Loucy (cell line): ENCODE data around the gene SCYL3.

Experiments used
- H2AFZ ChIP-seq: fragments of 200-600 bp; sonication (generic); 2 replicates; pipeline ENCODE4 v1.6.0; 2016; ENCODE audit warnings: antibody characterized with exemption, mild to moderate bottlenecking, low read length, moderate library complexity
- H3F3A ChIP-seq: fragments of 200-600 bp; 2 replicates; pipeline ENCODE4 v1.6.0; 2016; ENCODE audit warnings: antibody characterized with exemption, low read depth, mild to moderate bottlenecking
- H3K27me3 ChIP-seq: fragments of 200-600 bp; sonication (generic); 2 replicates; pipeline ENCODE4 v1.6.1; 2014; ENCODE audit warnings: low read length, mild to moderate bottlenecking; ENCODE audit not compliant: insufficient read depth, poor library complexity, severe bottlenecking
- H3K36me3 ChIP-seq: fragments of 200-600 bp; sonication (generic); 2 replicates; pipeline ENCODE4 v1.6.1; 2016; ENCODE audit warnings: low read length; ENCODE audit not compliant: insufficient read depth
- H3K4me1 ChIP-seq: fragments of 200-600 bp; sonication (generic); 2 replicates; pipeline ENCODE4 v1.5.1; 2014; ENCODE audit warnings: low read length, mild to moderate bottlenecking; ENCODE audit not compliant: insufficient read depth, poor library complexity, severe bottlenecking
- H3K4me2 ChIP-seq: fragments of 200-600 bp; sonication (generic); 2 replicates; pipeline ENCODE4 v1.6.0; 2014; ENCODE audit warnings: antibody characterized with exemption, low read length, low read depth, mild to moderate bottlenecking; ENCODE audit not compliant: poor library complexity, severe bottlenecking
- H3K4me3 ChIP-seq: fragments of 200-600 bp; sonication (generic); 2 replicates; pipeline ENCODE4 v1.5.1; 2014; ENCODE audit warnings: low read length, mild to moderate bottlenecking, mixed read lengths; ENCODE audit not compliant: poor library complexity, severe bottlenecking
- H3K79me2 ChIP-seq: fragments of 200-600 bp; sonication (generic); 2 replicates; pipeline ENCODE4 v1.6.1; 2014; ENCODE audit warnings: low read length; ENCODE audit not compliant: insufficient read depth
- H3K9ac ChIP-seq: fragments of 200-600 bp; sonication (generic); 2 replicates; pipeline ENCODE4 v1.6.0; 2014; ENCODE audit warnings: mild to moderate bottlenecking, low read depth, low read length, moderate library complexity; ENCODE audit not compliant: poor library complexity, severe bottlenecking
- H3K9me2 ChIP-seq: fragments of 200-600 bp; sonication (generic); replicated peaks from 2 replicates; pipeline ENCODE4 v1.6.1; 2016; ENCODE audit warnings: low read depth, low read length, mixed read lengths
- H3K9me3 ChIP-seq: fragments of 200-600 bp; sonication (generic); 2 replicates; pipeline ENCODE4 v1.6.1; 2014; ENCODE audit warnings: mild to moderate bottlenecking, antibody characterized with exemption, low read length, low read depth; ENCODE audit not compliant: insufficient read depth
- H4K20me1 ChIP-seq: fragments of 200-600 bp; sonication (generic); 2 replicates; pipeline ENCODE4 v1.6.0; 2014; ENCODE audit warnings: antibody characterized with exemption, low read length, mild to moderate bottlenecking; ENCODE audit not compliant: insufficient read depth, poor library complexity, severe bottlenecking
- EZH2phosphoT487 ChIP-seq: fragments of 200-600 bp; IDR thresholded peaks from 2 replicates; pipeline ENCODE4 v1.6.1; 2018; ENCODE audit warnings: antibody characterized with exemption, mild to moderate bottlenecking, moderate library complexity, borderline replicate concordance
- TF ChIP-seq, protein P1 (sequence below): fragments of 200-600 bp; sonication (generic); conservative IDR thresholded peaks from 2 replicates; pipeline ENCODE4 v1.5.1; 2014; ENCODE audit warnings: mild to moderate bottlenecking, antibody characterized with exemption, low read length

The SCYL3 gene

GRCh38 chr1:169928438-169929209 lies 34.9 kb upstream of the SCYL3 start:
- Histone ChIP-seq H3K27me3 (no peaks in the 10 kb centered on the region), H3K9me3 (no peaks in the 10 kb centered on the region), H3K36me3 (no peaks in the 10 kb centered on the region), H2AFZ (no peak overlapping the region), H3K79me2 (no peaks in the 10 kb centered on the region), H3K9ac (no peak overlapping the region), H3K4me3 (no peak overlapping the region), H3K9me2 (no peaks in the 10 kb centered on the region), H3K4me1 (peaks cover 6% of the 10 kb centered on the region), H4K20me1 (no peaks in the 10 kb centered on the region), H3K4me2 (no peak overlapping the region), H3F3A (no peaks in the 10 kb centered on the region)
- TF ChIP-seq, protein P1, sequence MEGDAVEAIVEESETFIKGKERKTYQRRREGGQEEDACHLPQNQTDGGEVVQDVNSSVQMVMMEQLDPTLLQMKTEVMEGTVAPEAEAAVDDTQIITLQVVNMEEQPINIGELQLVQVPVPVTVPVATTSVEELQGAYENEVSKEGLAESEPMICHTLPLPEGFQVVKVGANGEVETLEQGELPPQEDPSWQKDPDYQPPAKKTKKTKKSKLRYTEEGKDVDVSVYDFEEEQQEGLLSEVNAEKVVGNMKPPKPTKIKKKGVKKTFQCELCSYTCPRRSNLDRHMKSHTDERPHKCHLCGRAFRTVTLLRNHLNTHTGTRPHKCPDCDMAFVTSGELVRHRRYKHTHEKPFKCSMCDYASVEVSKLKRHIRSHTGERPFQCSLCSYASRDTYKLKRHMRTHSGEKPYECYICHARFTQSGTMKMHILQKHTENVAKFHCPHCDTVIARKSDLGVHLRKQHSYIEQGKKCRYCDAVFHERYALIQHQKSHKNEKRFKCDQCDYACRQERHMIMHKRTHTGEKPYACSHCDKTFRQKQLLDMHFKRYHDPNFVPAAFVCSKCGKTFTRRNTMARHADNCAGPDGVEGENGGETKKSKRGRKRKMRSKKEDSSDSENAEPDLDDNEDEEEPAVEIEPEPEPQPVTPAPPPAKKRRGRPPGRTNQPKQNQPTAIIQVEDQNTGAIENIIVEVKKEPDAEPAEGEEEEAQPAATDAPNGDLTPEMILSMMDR: peak; percentile 86
- TF ChIP-seq EZH2phosphoT487: no peak

GRCh38 chr1:169925505-169926482 lies 32.1 kb upstream of the SCYL3 start:
- Histone ChIP-seq H3K4me1 (peaks cover 6% of the 10 kb centered on the region), H3K9ac (no peak overlapping the region), H3K36me3 (no peaks in the 10 kb centered on the region), H3K79me2 (no peaks in the 10 kb centered on the region), H3K27me3 (no peaks in the 10 kb centered on the region), H3K4me2 (peak overlapping the region; percentile 21), H2AFZ (no peak overlapping the region), H3K4me3 (no peak overlapping the region), H4K20me1 (no peaks in the 10 kb centered on the region), H3K9me3 (no peaks in the 10 kb centered on the region), H3F3A (no peaks in the 10 kb centered on the region), H3K9me2 (no peaks in the 10 kb centered on the region)
- TF ChIP-seq, protein P1: no peak
- TF ChIP-seq EZH2phosphoT487: no peak

GRCh38 chr1:169924829-169925228 lies 31.1 kb upstream of the SCYL3 start:
- Histone ChIP-seq H3K79me2 (no peaks in the 10 kb centered on the region), H4K20me1 (no peaks in the 10 kb centered on the region), H3K9me3 (no peaks in the 10 kb centered on the region), H3K4me1 (peaks cover 6% of the 10 kb centered on the region), H3K4me2 (no peak overlapping the region), H3K27me3 (no peaks in the 10 kb centered on the region), H3K36me3 (no peaks in the 10 kb centered on the region), H3K9ac (no peak overlapping the region), H2AFZ (no peak overlapping the region), H3K4me3 (no peak overlapping the region), H3K9me2 (no peaks in the 10 kb centered on the region), H3F3A (no peaks in the 10 kb centered on the region)
- TF ChIP-seq, protein P1: no peak
- TF ChIP-seq EZH2phosphoT487: no peak
